ENCODE measurements around the gene MTHFD1.
A peak's percentile ranks its signal among the peaks of the same experiment; 100 is the strongest.

GRCh38 chr14:64387232-64387781, 846 bp upstream of the MTHFD1 start:
- no peak for TF ChIP-seq POLR2A (IDR thresholded peaks at IDR 0.05)
- peak in 1 of 3 donors; percentile 14 for TF ChIP-seq CTCF (IDR thresholded peaks at IDR 0.05)
